ENCODE results near the gene PIGS. TPM values are rescaled to one million over a fixed set of nuclear protein-coding genes. Genes with fewer than 3 reads are reported as not detected.
"Not testable (repeated sequence)": the region's sequence is repeated elsewhere in the genome, so short reads cannot be mapped to it uniquely, and the experiment has no call there.

Gene PIGS
- total RNA-seq, 1 experiment from 2014 or later = 50.2 TPM

DNA sequence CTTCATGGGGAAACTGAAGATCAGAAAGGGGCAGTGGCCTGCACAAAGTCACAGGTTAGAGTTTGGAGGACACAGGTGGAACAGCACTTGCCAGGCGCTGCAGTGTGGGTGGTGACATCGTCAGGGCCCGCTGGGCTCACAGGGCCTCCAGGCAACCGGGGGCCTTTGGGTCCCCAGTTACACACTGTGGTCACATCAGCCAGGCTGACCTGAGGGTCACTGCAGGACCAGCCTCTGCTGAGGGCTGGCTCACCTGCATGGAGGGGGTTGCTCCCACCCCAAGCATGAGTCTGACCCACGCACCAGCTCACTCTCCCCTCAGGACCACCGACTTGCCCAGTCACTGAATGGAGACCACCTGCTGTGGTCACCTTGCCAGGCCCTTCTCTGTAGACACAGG is 48.1 kb downstream of the PIGS start:
- no peak overlapping the region for H3K4me2 ChIP-seq (ENCODE audit: low read depth, low read length, poor library complexity, severe bottlenecking)
- no peaks in the 10 kb centered on the region for H3K79me2 ChIP-seq (ENCODE audit: low read length)

DNA sequence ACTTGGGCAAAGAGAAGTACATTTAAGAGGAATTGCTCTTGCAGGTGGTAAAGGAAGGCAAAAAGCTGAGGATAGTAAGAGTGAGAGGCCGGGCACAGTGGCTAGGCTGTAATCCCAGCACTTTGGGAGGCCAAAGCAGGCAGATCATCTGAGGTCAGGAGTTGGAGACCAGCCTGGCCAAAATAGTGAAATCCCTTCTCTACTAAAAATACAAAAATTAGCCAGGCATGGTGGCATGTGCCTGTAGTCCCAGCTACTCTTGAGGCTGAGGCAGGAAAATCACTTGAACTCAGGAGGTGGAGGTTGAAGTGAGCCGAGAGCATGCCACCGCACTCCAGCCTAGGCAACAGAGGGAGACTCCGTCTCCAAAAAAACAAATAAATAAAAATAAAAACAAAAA is 49.0 kb downstream of the PIGS start:
- not testable (repeated sequence) for DNase-seq; H2AFZ ChIP-seq (ENCODE audit: low read length); H3K9me3 ChIP-seq (ENCODE audit: low read length); H3K4me2 ChIP-seq (ENCODE audit: low read depth, low read length, poor library complexity, severe bottlenecking); H3K36me3 ChIP-seq (ENCODE audit: insufficient read depth, low read length); H4K20me1 ChIP-seq (ENCODE audit: insufficient read depth, low read depth, low read length); H3K79me2 ChIP-seq (ENCODE audit: low read length); H3K27ac ChIP-seq (ENCODE audit: low read length); H3K4me3 ChIP-seq (ENCODE audit: low read length); H3K9ac ChIP-seq (ENCODE audit: low read length); H3K27me3 ChIP-seq (ENCODE audit: low read length); H3K9me2 ChIP-seq (replicated peaks; ENCODE audit: insufficient read depth, low read length); H3K4me1 ChIP-seq (ENCODE audit: low read length)

More for the DNA sequence above, 48.1 kb downstream of the PIGS start:
- H4K20me1 ChIP-seq (ENCODE audit: insufficient read depth, low read depth, low read length) = no peaks in the 10 kb centered on the region
- no peak overlapping the region for H2AFZ ChIP-seq (ENCODE audit: low read length)
- no peak overlapping the region for H3K9ac ChIP-seq (ENCODE audit: low read length)
- H3K27ac ChIP-seq (ENCODE audit: low read length) = no peak overlapping the region
- H3K4me1 ChIP-seq (ENCODE audit: low read length) = peaks cover 5% of the 10 kb centered on the region
- no peaks in the 10 kb centered on the region for H3K36me3 ChIP-seq (ENCODE audit: insufficient read depth, low read length)
- no peaks in the 10 kb centered on the region for H3K27me3 ChIP-seq (ENCODE audit: low read length)
- no peaks in the 10 kb centered on the region for H3K9me3 ChIP-seq (ENCODE audit: low read length)
- H3K9me2 ChIP-seq (replicated peaks; ENCODE audit: insufficient read depth, low read length) = no peaks in the 10 kb centered on the region
- DNase-seq = no peak
- H3K4me3 ChIP-seq (ENCODE audit: low read length) = no peak overlapping the region

DNA sequence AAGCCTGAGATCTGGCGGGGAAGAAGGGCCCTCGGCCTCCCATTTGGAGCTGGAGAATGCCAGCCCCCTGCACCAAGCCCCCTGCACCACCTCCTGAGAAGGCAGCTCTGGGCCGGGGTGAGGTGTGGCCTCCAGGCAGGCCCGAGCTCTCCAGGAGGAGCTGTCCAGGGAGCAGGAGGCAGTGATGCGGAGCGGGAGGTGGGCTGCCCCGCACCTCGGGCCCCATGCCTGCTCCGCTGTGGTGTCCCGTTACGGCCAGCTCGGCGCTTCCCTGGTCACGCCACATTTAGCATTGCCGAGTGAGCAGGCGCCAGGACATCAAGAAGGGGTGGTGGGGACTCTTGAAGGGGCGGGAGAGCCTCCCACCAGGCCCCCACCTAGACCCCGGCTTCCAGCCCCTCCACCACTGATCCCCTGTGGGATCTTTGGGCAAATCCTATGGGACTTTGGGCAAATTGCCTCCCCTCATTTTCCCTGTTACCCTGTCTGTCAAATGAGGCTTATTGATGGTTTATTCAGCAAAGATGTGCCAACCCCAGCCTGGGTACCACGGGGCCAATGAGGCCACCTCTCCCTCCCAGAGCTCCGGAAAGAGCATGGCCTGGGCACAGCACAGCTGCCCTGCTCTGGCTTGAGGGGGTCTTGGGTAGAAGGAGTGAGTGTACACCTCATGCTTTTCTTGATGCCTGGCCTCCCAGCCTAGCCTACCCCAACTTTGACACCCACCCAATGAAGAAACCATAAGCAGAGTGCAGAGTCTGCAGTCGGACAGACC is 49.8 kb downstream of the PIGS start:
- DNase-seq = no peak
- H3K9me3 ChIP-seq (ENCODE audit: low read length) = no peaks in the 10 kb centered on the region
- no peaks in the 10 kb centered on the region for H4K20me1 ChIP-seq (ENCODE audit: insufficient read depth, low read depth, low read length)
- no peaks in the 10 kb centered on the region for H3K36me3 ChIP-seq (ENCODE audit: insufficient read depth, low read length)
- H2AFZ ChIP-seq (ENCODE audit: low read length) = no peak overlapping the region
- H3K4me1 ChIP-seq (ENCODE audit: low read length) = peaks cover 7% of the 10 kb centered on the region
- no peak overlapping the region for H3K4me3 ChIP-seq (ENCODE audit: low read length)
- H3K9me2 ChIP-seq (replicated peaks; ENCODE audit: insufficient read depth, low read length) = no peaks in the 10 kb centered on the region
- no peaks in the 10 kb centered on the region for H3K79me2 ChIP-seq (ENCODE audit: low read length)
- no peak overlapping the region for H3K27ac ChIP-seq (ENCODE audit: low read length)
- H3K27me3 ChIP-seq (ENCODE audit: low read length) = no peaks in the 10 kb centered on the region
- no peak overlapping the region for H3K9ac ChIP-seq (ENCODE audit: low read length)
- H3K4me2 ChIP-seq (ENCODE audit: low read depth, low read length, poor library complexity, severe bottlenecking) = no peak overlapping the region

DNA sequence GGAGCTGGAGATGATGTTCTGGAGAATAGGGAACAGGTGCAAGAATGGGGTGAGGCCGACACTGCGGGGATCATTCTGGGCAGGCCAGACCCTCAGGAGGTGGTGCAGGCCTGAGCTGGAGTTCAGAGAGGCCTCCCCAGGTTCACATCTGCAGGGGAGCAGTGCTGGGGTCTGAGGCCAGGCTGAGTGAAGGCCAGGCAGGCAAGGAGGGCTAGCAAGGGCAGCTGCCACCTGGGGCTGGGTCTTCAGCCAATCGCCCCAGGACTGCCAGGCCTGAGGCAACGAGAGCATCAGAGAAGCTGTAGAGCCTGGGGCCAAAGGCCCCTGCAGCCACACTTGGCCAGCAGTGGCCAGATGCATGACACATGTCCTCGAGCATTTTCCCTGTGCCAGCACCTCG is 50.6 kb downstream of the PIGS start:
- H3K9me2 ChIP-seq (replicated peaks; ENCODE audit: insufficient read depth, low read length) = no peaks in the 10 kb centered on the region
- no peaks in the 10 kb centered on the region for H4K20me1 ChIP-seq (ENCODE audit: insufficient read depth, low read depth, low read length)
- H3K4me3 ChIP-seq (ENCODE audit: low read length) = no peak overlapping the region
- DNase-seq = no peak
- H3K4me1 ChIP-seq (ENCODE audit: low read length) = peaks cover 7% of the 10 kb centered on the region
- no peaks in the 10 kb centered on the region for H3K36me3 ChIP-seq (ENCODE audit: insufficient read depth, low read length)
- no peak overlapping the region for H3K9ac ChIP-seq (ENCODE audit: low read length)
- H2AFZ ChIP-seq (ENCODE audit: low read length) = no peak overlapping the region
- no peaks in the 10 kb centered on the region for H3K27me3 ChIP-seq (ENCODE audit: low read length)
- H3K4me2 ChIP-seq (ENCODE audit: low read depth, low read length, poor library complexity, severe bottlenecking) = no peak overlapping the region
- no peaks in the 10 kb centered on the region for H3K79me2 ChIP-seq (ENCODE audit: low read length)
- no peak overlapping the region for H3K27ac ChIP-seq (ENCODE audit: low read length)
- 0 out of 2 replicates have a peak, but pooled peaks cover 3% of the 10 kb centered on the region for H3K9me3 ChIP-seq (ENCODE audit: low read length)

DNA sequence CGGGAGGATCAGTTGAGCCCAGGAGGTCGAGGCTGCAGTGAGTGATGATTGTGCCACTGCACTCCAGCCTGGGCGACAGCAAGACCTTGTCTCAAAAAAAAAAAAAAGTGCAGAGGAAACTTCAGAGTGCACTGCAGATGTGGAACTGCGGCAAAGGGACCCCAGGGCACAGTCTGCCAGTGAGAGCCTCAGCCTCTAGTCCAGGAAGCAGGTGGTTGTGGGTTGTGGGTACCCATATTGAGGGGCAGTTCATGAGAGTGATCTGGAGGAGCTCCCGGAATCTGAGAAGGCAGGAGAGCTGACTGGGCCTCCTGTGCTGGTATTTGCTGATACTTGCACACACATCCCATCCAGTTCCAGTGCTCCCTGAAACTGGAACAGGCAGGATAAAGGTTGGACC is 52.1 kb downstream of the PIGS start:
- no peak for DNase-seq
- no peak overlapping the region for H3K9ac ChIP-seq (ENCODE audit: low read length)
- H3K4me1 ChIP-seq (ENCODE audit: low read length) = peaks cover 7% of the 10 kb centered on the region
- H3K27ac ChIP-seq (ENCODE audit: low read length) = no peak overlapping the region
- H3K9me3 ChIP-seq (ENCODE audit: low read length) = 0 out of 2 replicates have a peak, but pooled peaks cover 3% of the 10 kb centered on the region
- H3K27me3 ChIP-seq (ENCODE audit: low read length) = no peaks in the 10 kb centered on the region
- H3K36me3 ChIP-seq (ENCODE audit: insufficient read depth, low read length) = no peaks in the 10 kb centered on the region
- H3K4me3 ChIP-seq (ENCODE audit: low read length) = no peak overlapping the region
- no peak overlapping the region for H2AFZ ChIP-seq (ENCODE audit: low read length)
- no peaks in the 10 kb centered on the region for H3K9me2 ChIP-seq (replicated peaks; ENCODE audit: insufficient read depth, low read length)
- H3K4me2 ChIP-seq (ENCODE audit: low read depth, low read length, poor library complexity, severe bottlenecking) = no peak overlapping the region
- H3K79me2 ChIP-seq (ENCODE audit: low read length) = no peaks in the 10 kb centered on the region
- H4K20me1 ChIP-seq (ENCODE audit: insufficient read depth, low read depth, low read length) = no peaks in the 10 kb centered on the region

DNA sequence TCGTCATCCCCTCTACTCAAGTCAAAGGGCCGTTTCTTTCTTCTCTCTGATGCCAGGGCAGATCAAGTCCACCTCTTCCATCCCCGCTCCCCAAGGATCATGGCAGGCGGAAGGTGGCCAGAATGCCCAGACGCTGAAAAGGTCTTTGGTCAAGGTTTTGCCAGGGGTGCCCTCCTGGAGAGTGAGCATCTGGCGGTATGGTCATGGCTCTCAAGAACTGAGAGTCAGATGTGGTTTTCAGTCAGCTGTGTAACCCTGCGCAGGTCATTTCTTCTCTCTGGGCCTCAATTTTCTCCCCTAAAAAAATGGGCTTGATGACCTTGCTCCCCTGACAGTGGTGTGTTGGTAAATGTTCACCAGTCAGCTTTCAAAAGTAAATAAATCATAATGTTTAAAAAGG is 52.7 kb downstream of the PIGS start:
- Histone ChIP-seq H3K79me2 (ENCODE audit: low read length) (no peaks in the 10 kb centered on the region), H4K20me1 (ENCODE audit: insufficient read depth, low read depth, low read length) (no peaks in the 10 kb centered on the region), H3K9me2 (replicated peaks; ENCODE audit: insufficient read depth, low read length) (no peaks in the 10 kb centered on the region), H3K4me2 (ENCODE audit: low read depth, low read length, poor library complexity, severe bottlenecking) (no peak overlapping the region), H3K9me3 (ENCODE audit: low read length) (0 out of 2 replicates have a peak, but pooled peaks cover 3% of the 10 kb centered on the region), H3K36me3 (ENCODE audit: insufficient read depth, low read length) (no peaks in the 10 kb centered on the region), H3K27me3 (ENCODE audit: low read length) (no peaks in the 10 kb centered on the region), H3K4me1 (ENCODE audit: low read length) (peaks cover 7% of the 10 kb centered on the region), H3K27ac (ENCODE audit: low read length) (no peak overlapping the region), H2AFZ (ENCODE audit: low read length) (no peak overlapping the region), H3K9ac (ENCODE audit: low read length) (no peak overlapping the region), H3K4me3 (ENCODE audit: low read length) (no peak overlapping the region)
- no peak for DNase-seq

DNA sequence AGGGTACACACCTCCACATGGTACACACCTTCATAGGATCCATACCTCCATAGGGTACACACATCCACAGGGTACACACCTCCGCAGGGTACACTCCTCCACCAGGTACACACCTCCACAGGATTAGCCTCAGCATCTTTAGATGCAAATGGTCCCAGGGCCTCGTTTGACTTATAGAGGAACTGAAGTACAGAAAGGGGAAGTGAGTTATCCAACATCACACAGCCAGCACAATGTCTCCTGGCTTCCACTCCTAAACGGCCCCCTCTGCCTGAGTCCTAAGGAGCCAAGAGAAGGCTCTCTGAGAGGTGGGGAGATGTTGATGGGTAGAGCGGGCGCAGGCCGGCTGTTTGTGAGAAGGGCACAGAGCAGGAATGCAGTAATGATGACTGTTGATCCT is 53.2 kb downstream of the PIGS start:
- Histone ChIP-seq H3K36me3 (ENCODE audit: insufficient read depth, low read length) (no peaks in the 10 kb centered on the region), H3K79me2 (ENCODE audit: low read length) (no peaks in the 10 kb centered on the region), H3K27me3 (ENCODE audit: low read length) (no peaks in the 10 kb centered on the region), H3K9me3 (ENCODE audit: low read length) (0 out of 2 replicates have a peak, but pooled peaks cover 3% of the 10 kb centered on the region), H3K9me2 (replicated peaks; ENCODE audit: insufficient read depth, low read length) (no peaks in the 10 kb centered on the region), H4K20me1 (ENCODE audit: insufficient read depth, low read depth, low read length) (no peaks in the 10 kb centered on the region), H3K4me1 (ENCODE audit: low read length) (peaks cover 7% of the 10 kb centered on the region), H3K27ac (ENCODE audit: low read length) (no peak overlapping the region), H3K9ac (ENCODE audit: low read length) (no peak overlapping the region), H2AFZ (ENCODE audit: low read length) (no peak overlapping the region), H3K4me2 (ENCODE audit: low read depth, low read length, poor library complexity, severe bottlenecking) (no peak overlapping the region), H3K4me3 (ENCODE audit: low read length) (no peak overlapping the region)
- DNase-seq = peak; percentile 82

DNA sequence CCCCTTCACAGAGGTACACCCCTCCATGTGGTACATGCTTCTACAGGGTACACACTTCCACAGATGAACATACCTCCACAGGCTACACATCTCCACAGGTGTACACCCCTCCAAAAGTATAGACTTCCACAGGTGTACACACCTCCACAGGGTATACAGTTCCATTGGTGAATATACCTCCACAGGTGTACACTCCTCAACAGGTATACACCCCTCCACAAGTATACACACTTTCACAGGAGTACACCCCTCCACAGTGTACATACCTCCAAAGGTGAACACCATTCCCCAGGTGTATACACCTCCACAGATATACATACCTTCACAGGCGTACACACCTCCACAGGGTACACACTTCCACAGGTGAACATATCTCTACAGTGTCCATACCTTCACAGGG is 55.8 kb downstream of the PIGS start:
- Histone ChIP-seq H3K9me3 (ENCODE audit: low read length) (0 out of 2 replicates have a peak, but pooled peaks cover 3% of the 10 kb centered on the region), H3K27ac (ENCODE audit: low read length) (no peak overlapping the region), H3K4me3 (ENCODE audit: low read length) (no peak overlapping the region), H3K4me2 (ENCODE audit: low read depth, low read length, poor library complexity, severe bottlenecking) (no peak overlapping the region), H3K27me3 (ENCODE audit: low read length) (no peaks in the 10 kb centered on the region), H3K36me3 (ENCODE audit: insufficient read depth, low read length) (no peaks in the 10 kb centered on the region), H4K20me1 (ENCODE audit: insufficient read depth, low read depth, low read length) (no peaks in the 10 kb centered on the region), H2AFZ (ENCODE audit: low read length) (no peak overlapping the region), H3K9ac (ENCODE audit: low read length) (no peak overlapping the region), H3K9me2 (replicated peaks; ENCODE audit: insufficient read depth, low read length) (no peaks in the 10 kb centered on the region), H3K4me1 (ENCODE audit: low read length) (peaks cover 7% of the 10 kb centered on the region), H3K79me2 (ENCODE audit: low read length) (no peaks in the 10 kb centered on the region)
- no peak for DNase-seq
